BJ (cell line): ENCODE measurements around the gene ARSI. TPM values are rescaled to one million over a fixed set of nuclear protein-coding genes. Genes with fewer than 3 reads are reported as not detected.

Experiments
- CTCF ChIA-PET: fragments of 350-600 bp; formaldehyde crosslinking; extraction: SDS; loops from one replicate; lab custom pipeline; 2021; ENCODE audit warnings: antibody characterized with exemption, inconsistent platforms; lab: Yijun Ruan, JAX
- POLR2A ChIA-PET: fragments of 300-600 bp; sonication (Branson Sonifier 250); formaldehyde crosslinking; extraction: SDS; loops from one replicate; lab custom pipeline; 2021; ENCODE audit warnings: antibody characterized with exemption; lab: Charles Lee
- DNase-seq: peaks from one replicate; pipeline ENCODE4 v3.0.0-alpha.2; 2011; ENCODE audit warnings: low read depth
- H3K27me3 ChIP-seq: 2 replicates; pipeline ENCODE4 v1.6.0; 2011; ENCODE audit warnings: low read length; ENCODE audit not compliant: control insufficient read depth, insufficient read depth
- H3K36me3 ChIP-seq: 2 replicates; pipeline ENCODE4 v1.5.1; 2011; ENCODE audit warnings: low read length; ENCODE audit not compliant: control insufficient read depth, insufficient read depth
- H3K4me3 ChIP-seq: 2 replicates; pipeline ENCODE4 v1.5.1; 2011; ENCODE audit warnings: low read depth, mild to moderate bottlenecking, control low read depth, low read length
- polyA plus RNA-seq: library from polyadenylated mRNA; depleted of rRNA; stranded (reverse); fragments of >200 nt; gene quantifications from 2 replicates; pipeline ENCODE4 v1.2.3, GENCODE V29; 2011
- TF ChIP-seq, protein P1 (sequence below): IDR thresholded peaks from 2 replicates; pipeline ENCODE4 v1.5.1; 2011; ENCODE audit warnings: low read depth, mild to moderate bottlenecking, control low read depth, inconsistent platforms, low read length, moderate library complexity; ENCODE audit not compliant: insufficient read depth

The ARSI gene
- polyA plus RNA-seq, 1 experiment = 9.8 TPM

DNA sequence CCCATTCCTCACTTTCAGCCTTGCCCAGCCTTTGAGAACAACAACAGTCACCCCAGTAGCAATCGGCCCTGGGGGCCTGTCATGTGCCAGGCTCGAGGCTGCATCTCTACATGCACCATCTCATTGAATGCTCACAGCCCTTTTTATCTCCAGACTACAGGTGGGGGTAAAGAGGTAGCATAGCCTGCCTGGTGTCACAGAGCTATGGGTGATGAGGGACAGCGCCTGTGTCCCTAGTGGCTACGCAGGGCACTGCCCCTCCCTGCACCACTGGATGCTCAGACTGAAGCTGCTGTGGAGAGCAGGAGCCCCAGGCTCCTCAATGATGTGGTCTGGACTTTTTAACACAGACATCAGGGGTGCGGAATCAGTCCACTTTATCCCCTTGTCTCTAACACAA, 15.9 kb downstream of the ARSI start:
- TF ChIP-seq, protein P1, sequence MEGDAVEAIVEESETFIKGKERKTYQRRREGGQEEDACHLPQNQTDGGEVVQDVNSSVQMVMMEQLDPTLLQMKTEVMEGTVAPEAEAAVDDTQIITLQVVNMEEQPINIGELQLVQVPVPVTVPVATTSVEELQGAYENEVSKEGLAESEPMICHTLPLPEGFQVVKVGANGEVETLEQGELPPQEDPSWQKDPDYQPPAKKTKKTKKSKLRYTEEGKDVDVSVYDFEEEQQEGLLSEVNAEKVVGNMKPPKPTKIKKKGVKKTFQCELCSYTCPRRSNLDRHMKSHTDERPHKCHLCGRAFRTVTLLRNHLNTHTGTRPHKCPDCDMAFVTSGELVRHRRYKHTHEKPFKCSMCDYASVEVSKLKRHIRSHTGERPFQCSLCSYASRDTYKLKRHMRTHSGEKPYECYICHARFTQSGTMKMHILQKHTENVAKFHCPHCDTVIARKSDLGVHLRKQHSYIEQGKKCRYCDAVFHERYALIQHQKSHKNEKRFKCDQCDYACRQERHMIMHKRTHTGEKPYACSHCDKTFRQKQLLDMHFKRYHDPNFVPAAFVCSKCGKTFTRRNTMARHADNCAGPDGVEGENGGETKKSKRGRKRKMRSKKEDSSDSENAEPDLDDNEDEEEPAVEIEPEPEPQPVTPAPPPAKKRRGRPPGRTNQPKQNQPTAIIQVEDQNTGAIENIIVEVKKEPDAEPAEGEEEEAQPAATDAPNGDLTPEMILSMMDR = no peak
- ChIA-PET CTCF (no interaction called here), POLR2A (no interaction called here)
- H3K36me3 ChIP-seq = no peaks in the 10 kb centered on the region
- peaks cover 4% of the 10 kb centered on the region for H3K27me3 ChIP-seq
- no peak for DNase-seq
- H3K4me3 ChIP-seq = no peak overlapping the region

DNA sequence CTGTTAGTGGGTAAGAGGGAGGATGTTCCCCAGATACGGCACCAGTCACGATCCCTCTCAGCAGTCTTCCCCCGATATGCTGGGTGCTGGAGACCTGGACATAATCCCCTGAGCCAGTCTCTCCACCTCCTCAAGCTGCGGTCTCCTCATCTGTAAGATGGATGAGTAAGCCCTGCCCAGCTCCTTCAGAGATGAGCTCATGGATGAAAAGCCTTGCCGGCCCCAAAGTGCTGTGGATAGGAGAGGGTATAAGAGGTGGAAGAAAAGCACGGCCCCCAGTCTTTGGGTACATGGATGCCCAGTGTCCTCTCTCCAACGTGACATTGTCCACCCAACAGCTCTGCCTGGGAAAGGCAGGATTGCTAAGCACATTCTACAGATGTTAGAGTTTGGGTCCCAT, 17.6 kb downstream of the ARSI start:
- no peaks in the 10 kb centered on the region for H3K36me3 ChIP-seq
- CTCF ChIA-PET = interaction anchor here (0.6 kb wide), 1 partner anchor 801 kb away, joined by 3 read pairs; no protein-coding TSS in a partner anchor
- no peak overlapping the region for H3K4me3 ChIP-seq
- peaks cover 4% of the 10 kb centered on the region for H3K27me3 ChIP-seq
- POLR2A ChIA-PET = no interaction called here
- DNase-seq = no peak
- TF ChIP-seq, protein P1 = no peak

DNA sequence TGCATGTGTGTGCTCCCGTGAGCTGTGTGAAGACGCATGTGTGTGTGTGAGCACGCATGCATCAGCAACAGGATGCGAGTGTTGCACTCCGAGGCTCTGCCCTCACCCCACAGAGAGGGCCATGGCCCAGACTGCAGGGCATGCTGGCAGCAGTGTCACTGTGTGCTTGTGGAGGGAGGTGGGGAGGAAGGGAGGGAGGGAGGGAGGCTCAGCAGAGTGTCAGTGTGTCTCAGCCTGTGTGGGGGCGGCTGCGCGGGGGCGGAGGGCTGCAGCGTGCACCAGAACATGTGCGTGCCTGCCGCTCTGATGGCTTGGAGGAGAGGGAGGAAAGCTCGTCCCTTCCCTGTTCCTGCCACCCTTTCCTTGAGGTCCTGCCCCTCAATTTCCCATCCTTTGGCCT, 18.4 kb downstream of the ARSI start:
- Histone ChIP-seq H3K27me3 (peaks cover 1% of the 10 kb centered on the region; the same call in 1 of the 2 replicates), H3K4me3 (no peak overlapping the region), H3K36me3 (no peaks in the 10 kb centered on the region)
- TF ChIP-seq, protein P1 = no peak
- CTCF ChIA-PET = no interaction called here
- DNase-seq = no peak
- POLR2A ChIA-PET = no interaction called here

DNA sequence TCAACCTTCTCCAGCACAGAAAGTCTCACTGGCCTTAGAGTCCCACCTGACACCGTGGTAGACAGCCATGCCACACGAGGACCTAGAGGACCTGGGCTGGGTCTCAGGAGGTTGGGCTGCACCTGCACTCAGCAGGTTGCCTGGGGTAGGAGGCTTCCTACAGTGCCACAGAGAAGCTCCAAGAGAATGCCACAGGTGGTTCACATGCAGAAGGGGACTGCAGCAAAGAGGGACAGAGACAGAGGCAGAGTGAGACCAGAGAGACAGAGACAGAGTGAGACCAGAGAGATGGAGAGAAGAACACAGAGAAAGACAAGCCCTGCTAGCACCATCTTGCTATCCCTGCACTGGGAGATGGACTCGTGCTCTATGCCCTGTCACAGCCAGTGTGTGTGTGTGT, 18.8 kb downstream of the ARSI start:
- H3K36me3 ChIP-seq = no peaks in the 10 kb centered on the region
- ChIA-PET CTCF (interaction anchor here (1.2 kb wide), 1 partner anchor 13 kb away, joined by 4 read pairs; no protein-coding TSS in a partner anchor), POLR2A (no interaction called here)
- H3K4me3 ChIP-seq = no peak overlapping the region
- no peak for DNase-seq
- H3K27me3 ChIP-seq = peaks cover 1% of the 10 kb centered on the region; the same call in 1 of the 2 replicates
- TF ChIP-seq, protein P1 = no peak

DNA sequence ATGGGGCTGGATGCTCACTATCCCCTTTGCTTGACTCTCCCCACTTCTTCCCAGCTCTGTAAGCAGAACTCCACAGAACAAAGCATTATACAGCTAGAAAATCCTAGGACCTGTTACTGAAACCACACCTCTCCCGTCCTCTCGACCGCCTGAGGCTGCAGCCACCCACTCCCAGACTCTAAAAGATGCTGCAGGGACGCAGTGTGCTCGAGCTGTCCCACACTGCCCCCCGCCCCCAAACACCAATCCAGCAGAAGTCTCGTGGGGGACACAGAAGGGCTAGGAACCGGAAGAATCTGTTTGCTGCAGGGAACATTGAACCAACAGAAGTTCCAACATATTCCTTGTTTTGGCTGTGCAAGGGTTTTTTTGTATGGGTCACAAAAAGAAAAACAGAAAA, 20.7 kb downstream of the ARSI start:
- CTCF ChIA-PET = interaction anchor here (1.5 kb wide), 1 partner anchor 154 kb away, joined by 3 read pairs; no protein-coding TSS in a partner anchor
- TF ChIP-seq, protein P1 = no peak
- DNase-seq = no peak
- H3K27me3 ChIP-seq = peaks cover 1% of the 10 kb centered on the region; the same call in 1 of the 2 replicates
- POLR2A ChIA-PET = no interaction called here
- H3K36me3 ChIP-seq = no peaks in the 10 kb centered on the region
- H3K4me3 ChIP-seq = no peak overlapping the region
